Gastrocnemius medialis (tissue), 4 donors: ENCODE data around the gene RARB. TPM values are rescaled to one million over a fixed set of nuclear protein-coding genes. Genes with fewer than 3 reads are reported as not detected.

ENCODE experiments used
- ATAC-seq, 2 donors: fragments of 150-250 bp; one replicate each; pipeline ENCODE4 v1.9.1; 2016
- DNase-seq, 2 donors: peaks; one replicate each; pipeline ENCODE4 v3.0.0-alpha.2; 2019
- H3K27ac ChIP-seq, 4 donors: fragments of 200-600 bp; sonication (generic); 1 replicate in 1 of 4; 2 replicates in 3 of 4; pipeline ENCODE4 v1.5.1; 2016 to 2018; ENCODE audit warnings: mild to moderate bottlenecking in 2 of 4, moderate library complexity in 1 of 4
- H3K27me3 ChIP-seq, 3 donors: fragments of 200-600 bp; sonication (generic) in 2 of 3; 1 replicate in 1 of 3; 2 replicates in 2 of 3; pipeline versions ENCODE4 v1.5.1 to v1.6.0; 2016 to 2019; ENCODE audit warnings: mild to moderate bottlenecking in 1 of 3, moderate library complexity in 1 of 3
- H3K36me3 ChIP-seq, 2 donors: fragments of 200-600 bp; sonication (generic) in 1 of 2; one replicate each; pipeline ENCODE4 v1.5.1; 2017 to 2018
- H3K4me1 ChIP-seq, 2 donors: fragments of 200-600 bp; sonication (generic) in 1 of 2; one replicate each; pipeline ENCODE4 v1.5.1; 2016 to 2017; ENCODE audit warnings: mild to moderate bottlenecking in 2 of 2
- H3K4me3 ChIP-seq, 4 donors: fragments of 200-600 bp; sonication (generic) in 3 of 4; 1 replicate in 1 of 4; 2 replicates in 3 of 4; pipeline ENCODE4 v1.5.1; 2016 to 2019; ENCODE audit warnings: mild to moderate bottlenecking in 2 of 4
- H3K9me3 ChIP-seq, 3 donors: fragments of 200-600 bp; sonication (generic) in 2 of 3; 1 replicate in 1 of 3; 2 replicates in 2 of 3; pipeline ENCODE4 v1.5.1; 2016 to 2019
- CTCF ChIP-seq, 5 experiments: fragments of 450-650 bp in 3 of 5; fragments of 200-600 bp in 2 of 5; sonication (generic) in 2 of 5; IDR thresholded peaks in 4 of 5; conservative IDR thresholded peaks in 1 of 5; 1 replicate in 4 of 5; 2 replicates in 1 of 5; pipeline ENCODE4 v1.5.1; 2016 to 2019; ENCODE audit warnings: antibody characterized with exemption in 5 of 5, mild to moderate bottlenecking in 3 of 5, moderate library complexity in 3 of 5
- POLR2A ChIP-seq, 2 donors: fragments of 450-650 bp; IDR thresholded peaks; one replicate each; pipeline ENCODE4 v1.6.1; 2017; ENCODE audit warnings: antibody characterized with exemption in 2 of 2, mild to moderate bottlenecking in 2 of 2, moderate library complexity in 2 of 2
- in situ Hi-C, 4 donors: fragments of 200-750 bp; cut with MboI; loops; one replicate each; pipeline versions ENCODE4 v1.15.0 to v1.8.0; 2017; ENCODE audit warnings: low sequenced_read_pairs in 4 of 4
- intact Hi-C: fragments of 100-400 bp; cut with DNase I; formaldehyde crosslinking; loops from one replicate; pipeline ENCODE4 v1.15.1; 2023; ENCODE audit warnings: low total_unique reads
- total RNA-seq, 4 donors: library from RNA; depleted of rRNA; stranded (reverse); fragments of >200 nt; gene quantifications; one replicate each; pipeline versions ENCODE4 v1.1.0 to v1.2.3, GENCODE V29; 2016

Gene RARB
- total RNA-seq, 4 donors from 2014 or later = 1.2 to 3.0 (median 1.9) TPM

DNA sequence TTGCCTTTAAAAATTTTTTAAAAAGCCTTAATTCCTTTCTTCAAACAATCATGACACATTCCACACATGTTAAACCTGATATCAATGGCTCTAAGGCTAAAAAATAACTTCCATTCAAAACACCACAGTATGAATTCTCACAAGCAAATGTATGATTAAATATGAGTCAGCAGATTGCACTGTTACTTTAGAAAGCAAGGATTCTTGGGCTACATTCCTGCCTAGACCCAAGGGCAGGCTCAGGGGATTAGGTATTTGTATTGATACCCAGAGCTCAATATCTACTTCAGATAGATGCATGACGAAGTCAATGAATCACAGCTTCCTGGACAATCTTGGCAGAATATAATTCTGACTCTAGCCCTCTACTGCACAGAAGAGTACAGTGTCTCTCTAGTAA is 65.7 kb downstream of the RARB start:
- in situ Hi-C loops (no loop called here), intact Hi-C loops (no loop called here)
- Histone ChIP-seq H3K4me1 (peaks cover 0 to 4% of the 10 kb centered on the region in 2 donors), H3K9me3 (peaks cover 0 to 8% (median 0%) of the 10 kb centered on the region in 3 donors), H3K27me3 (no peaks in the 10 kb centered on the region), H3K27ac (no peak overlapping the region), H3K4me3 (no peak overlapping the region), H3K36me3 (no peaks in the 10 kb centered on the region)
- TF ChIP-seq POLR2A (IDR thresholded peaks at IDR 0.05) (no peak), CTCF (IDR thresholded peaks at IDR 0.05 in 4 of 5, conservative IDR thresholded peaks at IDR 0.05 in 1 of 5) (no peak)
- DNase-seq (no peak), ATAC-seq (no peak)

DNA sequence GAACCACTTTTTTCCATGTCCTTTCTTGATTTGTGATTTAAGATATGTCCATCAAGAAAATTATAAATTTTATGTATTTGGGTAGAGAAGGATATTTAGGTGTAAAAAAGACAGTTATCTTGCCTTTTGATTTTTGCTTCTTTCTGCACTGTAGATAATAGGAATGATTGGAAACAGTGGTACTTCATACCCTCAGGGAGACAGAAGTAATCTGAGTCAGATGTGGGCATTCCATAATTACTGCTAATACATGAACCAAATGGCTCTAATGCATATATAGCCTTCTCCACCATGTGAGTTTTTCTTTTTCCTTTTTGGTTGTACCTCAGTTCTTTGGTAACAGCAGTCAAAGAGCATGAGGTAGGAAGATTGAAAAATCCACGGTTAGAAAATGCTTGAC is 67.2 kb downstream of the RARB start:
- intact Hi-C loops (no loop called here), in situ Hi-C loops (no loop called here)
- Histone ChIP-seq H3K4me1 (peaks cover 0 to 4% of the 10 kb centered on the region in 2 donors), H3K27me3 (no peaks in the 10 kb centered on the region), H3K36me3 (no peaks in the 10 kb centered on the region), H3K9me3 (peaks cover 0 to 8% (median 0%) of the 10 kb centered on the region in 3 donors), H3K4me3 (no peak overlapping the region), H3K27ac (no peak overlapping the region)
- ATAC-seq (no peak), DNase-seq (no peak)
- TF ChIP-seq POLR2A (IDR thresholded peaks at IDR 0.05) (no peak), CTCF (IDR thresholded peaks at IDR 0.05 in 4 of 5, conservative IDR thresholded peaks at IDR 0.05 in 1 of 5) (no peak)

- DNase-seq (no peak), ATAC-seq (no peak)
- in situ Hi-C loops = no loop called here
- TF ChIP-seq CTCF (IDR thresholded peaks at IDR 0.05 in 4 of 5, conservative IDR thresholded peaks at IDR 0.05 in 1 of 5) (no peak), POLR2A (IDR thresholded peaks at IDR 0.05) (no peak)
- Histone ChIP-seq H3K27me3 (no peaks in the 10 kb centered on the region), H3K4me1 (peaks cover 0 to 4% of the 10 kb centered on the region in 2 donors), H3K36me3 (no peaks in the 10 kb centered on the region), H3K9me3 (peaks cover 0 to 8% (median 0%) of the 10 kb centered on the region in 3 donors), H3K27ac (no peak overlapping the region), H3K4me3 (no peak overlapping the region)
- intact Hi-C loops = no loop called here
Measured at GRCh38 chr3:25495726-25496253, 67.7 kb downstream of the RARB start.

DNA sequence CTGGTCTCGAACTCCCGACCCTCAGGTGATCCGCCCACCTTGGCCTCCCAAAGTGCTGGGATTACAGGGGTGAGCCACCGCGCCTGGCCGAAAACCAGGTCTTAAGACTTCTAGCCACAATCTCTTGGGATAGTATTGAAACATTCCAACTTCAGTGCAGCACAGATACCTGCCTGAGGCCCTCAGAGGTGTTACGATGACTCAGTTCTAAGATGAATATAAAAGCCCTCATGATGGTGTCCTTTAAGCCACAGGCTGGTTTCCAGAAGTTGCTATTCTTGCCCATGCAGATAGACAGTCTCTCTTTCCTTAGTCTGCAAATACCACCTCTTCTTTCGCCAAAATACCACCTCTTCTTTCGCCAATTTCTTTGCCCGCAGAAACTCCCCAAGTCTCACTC is 69.0 kb downstream of the RARB start:
- TF ChIP-seq POLR2A (IDR thresholded peaks at IDR 0.05) (no peak), CTCF (IDR thresholded peaks at IDR 0.05 in 4 of 5, conservative IDR thresholded peaks at IDR 0.05 in 1 of 5) (no peak)
- H3K27ac ChIP-seq = no peak overlapping the region
- intact Hi-C loops = no loop called here
- no peak for ATAC-seq
- H3K9me3 ChIP-seq = peaks cover 0 to 8% (median 0%) of the 10 kb centered on the region in 3 donors
- H3K4me3 ChIP-seq = no peak overlapping the region
- DNase-seq = no peak
- peaks cover 0 to 4% of the 10 kb centered on the region in 2 donors for H3K4me1 ChIP-seq
- no peaks in the 10 kb centered on the region for H3K27me3 ChIP-seq
- in situ Hi-C loops = no loop called here
- no peaks in the 10 kb centered on the region for H3K36me3 ChIP-seq

- no peak for ATAC-seq
- H3K4me1 ChIP-seq = peaks cover 0 to 14% of the 10 kb centered on the region in 2 donors
- no peak overlapping the region for H3K4me3 ChIP-seq
- H3K9me3 ChIP-seq = no peaks in the 10 kb centered on the region
- intact Hi-C loops (no loop called here), in situ Hi-C loops (no loop called here)
- H3K27me3 ChIP-seq = no peaks in the 10 kb centered on the region
- no peak for DNase-seq
- no peaks in the 10 kb centered on the region for H3K36me3 ChIP-seq
- no peak overlapping the region for H3K27ac ChIP-seq
- no peak for TF ChIP-seq POLR2A (IDR thresholded peaks at IDR 0.05)
- no peak for TF ChIP-seq CTCF (IDR thresholded peaks at IDR 0.05 in 4 of 5, conservative IDR thresholded peaks at IDR 0.05 in 1 of 5)
Measured at GRCh38 chr3:25500706-25501210, 72.7 kb downstream of the RARB start.
